IPS-15b (cell line): ENCODE data around the gene PTGFRN.

Experiments
- H3K27me3 ChIP-seq: one replicate; pipeline ENCODE4 v1.6.1; 2013; ENCODE audit warnings: low read length; ENCODE audit not compliant: control insufficient read depth, insufficient read depth
- H3K36me3 ChIP-seq: one replicate; pipeline ENCODE4 v1.6.1; 2013; ENCODE audit warnings: low read length; ENCODE audit not compliant: control insufficient read depth, insufficient read depth
- H3K4me1 ChIP-seq: one replicate; pipeline ENCODE4 v1.6.1; 2013; ENCODE audit warnings: mild to moderate bottlenecking, low read length; ENCODE audit not compliant: control insufficient read depth, insufficient read depth
- H3K4me3 ChIP-seq: one replicate; pipeline ENCODE4 v1.5.1; 2013; ENCODE audit warnings: low read depth, low read length
- H3K9ac ChIP-seq: one replicate; pipeline ENCODE4 v1.6.1; 2013; ENCODE audit warnings: low read depth, mild to moderate bottlenecking, low read length
- H3K9me3 ChIP-seq: one replicate; pipeline ENCODE4 v1.6.1; 2013; ENCODE audit warnings: mild to moderate bottlenecking, low read length; ENCODE audit not compliant: control insufficient read depth, insufficient read depth

Gene PTGFRN

DNA sequence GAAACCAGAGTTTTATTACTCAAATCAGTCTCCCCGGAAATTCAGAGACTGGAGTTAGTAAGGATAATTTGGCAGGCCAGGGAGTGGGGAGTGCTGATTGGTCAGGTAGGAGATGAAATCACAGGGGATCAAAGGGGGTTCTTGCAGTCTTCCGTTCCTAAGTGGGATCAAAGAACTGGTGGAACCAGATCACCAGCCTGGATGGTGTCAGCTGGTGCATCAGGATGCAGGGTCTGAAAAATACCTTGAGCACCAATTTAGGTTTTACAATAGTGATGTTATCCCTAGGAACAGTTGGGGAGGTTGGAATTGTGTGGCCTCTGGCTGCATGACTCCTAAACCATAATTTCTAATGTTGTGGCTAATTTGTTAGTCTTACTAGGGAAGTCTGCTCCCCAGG lies 90.4 kb downstream of the PTGFRN start:
- no peak overlapping the region for H3K4me3 ChIP-seq
- no peaks in the 10 kb centered on the region for H3K27me3 ChIP-seq
- H3K4me1 ChIP-seq: peaks cover 10% of the 10 kb centered on the region
- no peaks in the 10 kb centered on the region for H3K9me3 ChIP-seq
- no peaks in the 10 kb centered on the region for H3K36me3 ChIP-seq
- no peak overlapping the region for H3K9ac ChIP-seq

DNA sequence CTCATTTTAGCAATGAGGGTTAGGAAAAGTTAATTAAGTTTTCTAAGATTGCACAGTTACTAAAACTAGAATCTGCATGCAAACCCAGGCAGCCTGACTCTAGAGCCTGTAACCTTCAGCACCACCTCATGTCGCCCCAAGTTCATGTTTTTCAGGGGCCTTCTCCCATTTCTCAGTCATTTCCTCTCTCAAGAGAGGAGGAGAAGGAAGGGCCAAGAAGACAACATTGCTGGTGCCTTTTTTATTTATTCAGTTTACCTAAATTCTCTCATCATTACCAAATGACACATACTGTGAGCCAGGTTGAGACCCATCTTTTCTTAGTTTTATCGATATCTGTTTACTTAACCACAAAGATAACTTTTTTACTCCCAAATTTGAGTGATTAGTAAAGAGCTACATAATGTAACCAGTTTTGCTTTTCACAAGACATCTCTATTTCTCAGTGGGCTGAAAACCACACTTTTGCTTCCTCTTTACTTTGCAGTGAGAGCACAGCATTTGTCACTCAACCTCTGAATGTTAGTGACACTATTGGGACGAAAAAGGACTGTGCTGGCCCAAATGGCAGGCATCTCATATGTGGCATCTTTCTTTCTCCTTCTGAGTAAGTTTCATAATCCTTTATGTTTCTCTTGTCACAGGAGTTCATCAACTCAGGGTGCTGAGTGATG lies 91.7 kb downstream of the PTGFRN start, which contains the start of gene CD101:
CD101 (plus strand) TSS at position 507 of the 674 bp plus-strand sequence; CDS start at position 565, 58 bp downstream.
- no peaks in the 10 kb centered on the region for H3K9me3 ChIP-seq
- no peak within 1 kb of the TSS for H3K4me3 ChIP-seq
- H3K36me3 ChIP-seq: no peaks in the 10 kb centered on the region
- peaks cover 10% of the 10 kb centered on the region for H3K4me1 ChIP-seq
- no peak within 1 kb of the TSS for H3K9ac ChIP-seq
- no peaks in the 10 kb centered on the region for H3K27me3 ChIP-seq

DNA sequence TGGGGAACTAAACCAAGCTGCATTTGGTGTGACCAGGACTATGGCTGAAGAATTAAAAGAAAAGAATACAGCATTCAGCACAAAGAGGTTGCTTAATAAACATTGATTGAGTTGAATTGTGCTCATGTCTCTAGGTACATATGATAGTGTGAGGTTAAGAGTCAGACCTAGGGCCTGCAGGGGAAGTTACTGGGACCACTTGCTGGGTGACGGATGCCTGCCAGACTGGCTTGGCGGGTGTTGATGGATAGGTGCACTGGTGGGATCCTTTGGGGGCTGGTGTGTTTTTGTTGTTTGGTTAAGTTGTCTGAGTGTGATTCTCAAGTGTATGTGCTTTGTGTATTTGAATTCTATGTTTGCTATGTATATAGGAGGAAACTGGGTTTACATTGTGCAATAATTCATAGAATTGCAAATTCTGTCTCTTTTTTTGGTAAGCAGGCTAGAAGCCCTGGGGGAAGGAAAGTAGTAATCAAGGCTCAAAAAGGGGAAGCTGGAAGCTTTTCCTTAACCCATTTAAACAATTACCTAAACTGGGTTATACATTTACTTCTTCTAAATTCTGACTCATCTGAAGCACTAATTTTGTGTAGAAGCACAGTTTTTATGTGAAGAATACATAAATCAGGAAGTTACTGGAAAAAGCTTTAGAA lies 93.6 kb downstream of the PTGFRN start:
- Histone ChIP-seq H3K4me3 (no peak overlapping the region), H3K9ac (no peak overlapping the region), H3K4me1 (peaks cover 10% of the 10 kb centered on the region), H3K36me3 (no peaks in the 10 kb centered on the region), H3K9me3 (no peaks in the 10 kb centered on the region), H3K27me3 (no peaks in the 10 kb centered on the region)

- H3K4me1 ChIP-seq: peaks cover 10% of the 10 kb centered on the region
- H3K36me3 ChIP-seq: no peaks in the 10 kb centered on the region
- H3K9ac ChIP-seq: no peak overlapping the region
- H3K27me3 ChIP-seq: no peaks in the 10 kb centered on the region
- no peaks in the 10 kb centered on the region for H3K9me3 ChIP-seq
- no peak overlapping the region for H3K4me3 ChIP-seq
Measured at GRCh38 chr1:117007719-117008013, 98.0 kb downstream of the PTGFRN start.

DNA sequence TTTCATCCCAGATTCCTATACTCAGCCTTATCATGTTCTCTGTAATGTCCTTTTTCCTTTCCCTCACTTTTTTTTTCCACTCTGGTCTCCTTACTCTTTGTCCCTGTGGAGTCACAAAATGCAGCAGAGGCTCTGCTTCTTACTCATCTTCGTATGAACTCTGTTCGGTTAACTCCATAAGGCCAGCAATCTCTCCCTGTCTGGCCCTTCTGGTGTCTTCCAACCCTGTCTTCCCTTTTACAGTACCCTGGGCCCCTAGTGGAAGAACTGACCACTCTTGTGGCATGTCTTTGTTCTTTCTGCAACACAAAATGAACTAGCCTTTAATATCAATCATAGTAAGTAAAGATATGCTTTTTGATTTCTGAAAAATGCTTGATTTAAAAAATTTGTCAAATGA lies 98.9 kb downstream of the PTGFRN start:
- H3K9ac ChIP-seq: no peak overlapping the region
- no peaks in the 10 kb centered on the region for H3K9me3 ChIP-seq
- peaks cover 4% of the 10 kb centered on the region for H3K4me1 ChIP-seq
- H3K36me3 ChIP-seq: no peaks in the 10 kb centered on the region
- no peaks in the 10 kb centered on the region for H3K27me3 ChIP-seq
- H3K4me3 ChIP-seq: no peak overlapping the region

- Histone ChIP-seq H3K4me3 (no peak overlapping the region), H3K27me3 (no peaks in the 10 kb centered on the region), H3K36me3 (no peaks in the 10 kb centered on the region), H3K9ac (no peak overlapping the region), H3K4me1 (no peaks in the 10 kb centered on the region), H3K9me3 (no peaks in the 10 kb centered on the region)
Measured at GRCh38 chr1:117009132-117009531, 99.4 kb downstream of the PTGFRN start.

DNA sequence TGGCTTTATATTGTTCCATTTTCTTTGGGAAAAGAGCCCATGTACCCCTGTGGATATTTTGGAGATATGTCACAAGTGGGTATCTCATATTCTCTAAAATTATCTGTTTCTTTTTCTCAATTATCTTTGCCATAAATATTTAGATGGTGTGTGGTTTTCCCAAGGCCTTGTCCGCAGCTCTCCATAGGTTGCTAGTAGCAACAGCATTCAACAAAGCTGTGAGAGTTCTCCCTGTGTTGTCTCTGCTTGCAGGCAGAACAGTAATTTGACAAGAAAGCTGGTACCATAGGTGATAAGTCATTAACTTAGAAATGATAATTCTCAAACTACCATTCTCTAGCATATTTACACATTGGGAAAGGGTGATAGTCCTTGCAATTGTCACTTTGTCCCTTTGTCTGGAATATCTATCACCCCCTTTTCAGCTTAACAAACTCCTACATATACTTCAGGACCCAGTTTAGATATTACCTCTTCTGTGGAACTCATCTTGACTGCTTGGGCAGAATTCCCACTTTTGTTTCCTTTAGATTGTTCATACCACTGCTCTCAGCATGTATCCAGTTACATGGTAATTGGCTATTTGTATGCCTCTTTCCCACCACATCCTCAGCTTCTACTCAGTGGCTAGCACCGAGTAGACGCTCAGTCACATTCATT lies 100.7 kb downstream of the PTGFRN start:
- H3K4me3 ChIP-seq: no peak overlapping the region

DNA sequence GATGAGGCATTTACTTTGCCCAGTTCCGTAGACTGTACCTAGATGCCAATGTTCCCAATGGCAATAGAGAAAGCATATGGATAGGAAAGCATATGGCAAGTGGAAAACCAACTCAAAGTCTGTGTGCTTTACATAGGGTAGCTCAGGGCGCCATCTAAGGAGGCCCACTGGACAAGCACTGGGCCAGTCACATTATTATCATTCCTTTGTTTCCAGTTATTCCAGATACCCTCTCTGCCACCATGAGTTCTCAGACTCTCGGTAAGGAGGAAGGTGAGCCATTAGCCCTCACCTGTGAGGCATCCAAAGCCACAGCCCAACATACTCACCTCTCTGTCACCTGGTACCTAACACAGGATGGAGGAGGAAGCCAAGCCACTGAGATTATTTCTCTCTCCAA lies 101.6 kb downstream of the PTGFRN start:
- no peaks in the 10 kb centered on the region for H3K36me3 ChIP-seq
- H3K4me1 ChIP-seq: no peaks in the 10 kb centered on the region
- no peak overlapping the region for H3K4me3 ChIP-seq
- H3K27me3 ChIP-seq: no peaks in the 10 kb centered on the region
- H3K9ac ChIP-seq: no peak overlapping the region
- H3K9me3 ChIP-seq: no peaks in the 10 kb centered on the region

More for the DNA sequence above, 100.7 kb downstream of the PTGFRN start:
- Histone ChIP-seq H3K27me3 (no peaks in the 10 kb centered on the region), H3K4me1 (no peaks in the 10 kb centered on the region), H3K9me3 (no peaks in the 10 kb centered on the region), H3K36me3 (no peaks in the 10 kb centered on the region), H3K9ac (no peak overlapping the region)

- no peaks in the 10 kb centered on the region for H3K9me3 ChIP-seq
- no peaks in the 10 kb centered on the region for H3K27me3 ChIP-seq
- no peaks in the 10 kb centered on the region for H3K36me3 ChIP-seq
- H3K9ac ChIP-seq: no peak overlapping the region
- no peak overlapping the region for H3K4me3 ChIP-seq
- H3K4me1 ChIP-seq: no peaks in the 10 kb centered on the region
Measured at GRCh38 chr1:117013309-117013858, 103.7 kb downstream of the PTGFRN start.

DNA sequence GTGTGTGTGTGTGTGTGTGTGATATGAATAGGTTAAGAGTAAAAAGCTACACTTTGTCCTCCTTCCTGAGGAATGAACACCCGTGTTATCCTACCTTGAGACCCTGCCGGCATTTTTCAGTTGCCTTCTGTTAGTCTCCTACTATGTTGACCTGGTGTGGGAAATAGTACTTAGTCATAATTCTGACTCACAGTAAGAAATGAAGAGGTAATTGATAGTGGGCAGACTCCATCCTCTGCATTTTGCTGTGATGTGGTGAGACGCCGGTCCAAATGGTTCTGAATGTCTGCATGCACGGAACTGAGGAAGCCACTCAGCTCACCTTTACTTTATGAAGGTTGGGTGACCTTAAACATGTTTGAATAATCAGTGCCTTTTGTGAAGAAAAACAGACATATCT lies 104.5 kb downstream of the PTGFRN start:
- H3K4me3 ChIP-seq: no peak overlapping the region
- no peak overlapping the region for H3K9ac ChIP-seq
- H3K9me3 ChIP-seq: no peaks in the 10 kb centered on the region
- no peaks in the 10 kb centered on the region for H3K27me3 ChIP-seq
- no peaks in the 10 kb centered on the region for H3K36me3 ChIP-seq
- no peaks in the 10 kb centered on the region for H3K4me1 ChIP-seq

GRCh38 chr1:117015724-117016123 lies 106.0 kb downstream of the PTGFRN start:
- Histone ChIP-seq H3K4me3 (no peak overlapping the region), H3K36me3 (no peaks in the 10 kb centered on the region), H3K4me1 (no peaks in the 10 kb centered on the region), H3K9ac (no peak overlapping the region), H3K9me3 (no peaks in the 10 kb centered on the region), H3K27me3 (no peaks in the 10 kb centered on the region)

DNA sequence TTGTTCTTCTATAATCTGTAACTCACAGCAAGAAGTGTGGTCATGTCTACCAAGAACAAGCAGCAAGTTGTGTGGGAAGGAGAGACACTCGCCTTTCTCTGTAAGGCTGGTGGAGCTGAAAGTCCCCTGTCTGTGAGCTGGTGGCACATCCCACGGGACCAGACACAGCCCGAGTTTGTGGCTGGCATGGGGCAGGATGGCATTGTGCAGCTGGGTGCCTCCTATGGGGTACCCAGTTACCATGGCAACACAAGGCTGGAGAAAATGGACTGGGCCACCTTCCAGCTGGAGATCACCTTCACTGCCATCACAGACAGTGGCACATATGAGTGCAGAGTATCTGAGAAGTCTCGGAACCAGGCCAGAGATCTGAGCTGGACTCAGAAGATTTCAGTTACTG lies 107.3 kb downstream of the PTGFRN start:
- Histone ChIP-seq H3K9ac (no peak overlapping the region), H3K4me1 (no peaks in the 10 kb centered on the region), H3K27me3 (no peaks in the 10 kb centered on the region), H3K4me3 (no peak overlapping the region), H3K36me3 (no peaks in the 10 kb centered on the region), H3K9me3 (no peaks in the 10 kb centered on the region)
